A549 (cell line): ENCODE measurements around the gene BICRA. TPM values are rescaled to one million over a fixed set of nuclear protein-coding genes. Genes with fewer than 3 reads are reported as not detected.
A peak's percentile ranks its signal among the peaks of the same experiment; 100 is the strongest.
"Not testable (repeated sequence)": the region's sequence is repeated elsewhere in the genome, so short reads cannot be mapped to it uniquely, and the experiment has no call there.

Source experiments
- ATAC-seq, 2 experiments: fragments of 200-7000 bp in 1 of 2; fragments of >200 bp in 1 of 2; cut with Nextera tagmentation in 1 of 2; cut with Tn5 transposase in 1 of 2; 3 replicates each; pipeline versions ENCODE4 v1.8.0 to v1.9.1; 2018 to 2020; ENCODE audit warnings: mild to moderate bottlenecking in 1 of 2, moderate library complexity in 1 of 2
- CTCF ChIA-PET: fragments of 300-600 bp; sonication (Branson Sonifier 250); formaldehyde crosslinking; extraction: SDS; loops from one replicate; lab custom pipeline; 2021; ENCODE audit warnings: antibody characterized with exemption, inconsistent platforms; lab: Yijun Ruan, JAX
- POLR2A ChIA-PET: fragments of 350-600 bp; formaldehyde crosslinking; extraction: SDS; loops from one replicate; lab custom pipeline; 2021; ENCODE audit warnings: antibody characterized with exemption, inconsistent platforms; lab: Yijun Ruan, JAX
- DNase-seq, 2 experiments: peaks; one replicate each; pipeline versions ENCODE4 v3.0.0 to v3.0.0-alpha.2; 2011 to 2016; ENCODE audit warnings: low read depth in 1 of 2, low spot score in 1 of 2
- FAIRE-seq: peaks from 2 replicates; lab custom pipeline; 2011; peaks lifted over from hg19 to GRCh38; lab: Jason Lieb, UNC
- H3K27ac ChIP-seq, 2 experiments: fragments of >200 bp; sonication (Bioruptor Twin); formaldehyde crosslinking; 3 replicates each; pipeline ENCODE4 v1.5.1; 2016 to 2017
- H3K4me1 ChIP-seq: fragments of >200 bp; sonication (Bioruptor Twin); formaldehyde crosslinking; 3 replicates; pipeline ENCODE4 v1.6.1; 2016
- H3K4me2 ChIP-seq: fragments of >200 bp; sonication (Bioruptor Twin); formaldehyde crosslinking; 3 replicates; pipeline ENCODE4 v1.6.1; 2016
- H3K4me3 ChIP-seq: fragments of >200 bp; sonication (Bioruptor Twin); formaldehyde crosslinking; 3 replicates; pipeline ENCODE4 v1.5.1; 2016
- H3K9me3 ChIP-seq: fragments of >200 bp; sonication (Bioruptor Twin); formaldehyde crosslinking; 3 replicates; pipeline ENCODE4 v1.6.1; 2016
- BHLHE40 ChIP-seq: IDR thresholded peaks from 2 replicates; pipeline ENCODE4 v1.6.1; 2012; ENCODE audit warnings: low read depth, low read length, inconsistent platforms
- CBX2 ChIP-seq: fragments of 200-600 bp; sonication (generic); IDR thresholded peaks from 2 replicates; pipeline ENCODE4 v1.6.1; 2016; ENCODE audit warnings: low read depth, mild to moderate bottlenecking, borderline replicate concordance
- CBX8 ChIP-seq: fragments of 200-600 bp; sonication (generic); IDR thresholded peaks from 2 replicates; pipeline ENCODE4 v1.6.1; 2016
- CEBPB ChIP-seq, 2 experiments: fragments of >200 bp in 1 of 2; sonication (Bioruptor Twin) in 1 of 2; formaldehyde crosslinking in 1 of 2; IDR thresholded peaks; 2 replicates each; pipeline ENCODE4 v1.6.1; 2012 to 2016
- CHD2 ChIP-seq: fragments of 150-350 bp; IDR thresholded peaks from 2 replicates; pipeline ENCODE4 v1.6.1; 2014; ENCODE audit warnings: low read length; ENCODE audit not compliant: partially characterized antibody
- EHF ChIP-seq: fragments of 250-450 bp; sonication (Bioruptor Pico); IDR thresholded peaks from 2 replicates; pipeline ENCODE4 v1.5.0; 2020; ENCODE audit warnings: mild to moderate bottlenecking
- EP300 ChIP-seq, 2 experiments: fragments of >200 bp; sonication (Bioruptor Twin); formaldehyde crosslinking; IDR thresholded peaks; 2 replicates in 1 of 2; 3 replicates in 1 of 2; pipeline ENCODE4 v1.6.1; 2016 to 2017
- FOSL2 ChIP-seq, 2 experiments: fragments of 450-650 bp in 1 of 2; fragments of >200 bp in 1 of 2; sonication (Bioruptor Twin) in 1 of 2; formaldehyde crosslinking; IDR thresholded peaks; 2 replicates each; pipeline versions ENCODE4 v1.5.0 to v1.6.1; 2016 to 2020; ENCODE audit warnings: mild to moderate bottlenecking in 1 of 2, moderate library complexity in 1 of 2
- HEYL ChIP-seq: fragments of 250-450 bp; sonication (Bioruptor Pico); IDR thresholded peaks from 2 replicates; pipeline ENCODE4 v1.8.0; 2021; ENCODE audit warnings: mild to moderate bottlenecking, moderate library complexity
- JUN ChIP-seq, 2 experiments: fragments of >200 bp; sonication (Bioruptor Twin); formaldehyde crosslinking; IDR thresholded peaks; 2 replicates in 1 of 2; 3 replicates in 1 of 2; pipeline ENCODE4 v1.6.1; 2016 to 2017
- JUNB ChIP-seq: fragments of >200 bp; sonication (Bioruptor Twin); formaldehyde crosslinking; IDR thresholded peaks from 2 replicates; pipeline ENCODE4 v1.6.1; 2016
- KDM5A ChIP-seq: fragments of 200-600 bp; sonication (generic); IDR thresholded peaks from 2 replicates; pipeline ENCODE4 v1.6.1; 2016; ENCODE audit warnings: antibody characterized with exemption, mild to moderate bottlenecking
- MAFK ChIP-seq: fragments of 450-650 bp; IDR thresholded peaks from 2 replicates; pipeline ENCODE4 v1.6.1; 2014; ENCODE audit not compliant: partially characterized antibody
- MYC ChIP-seq: IDR thresholded peaks from 2 replicates; pipeline ENCODE4 v1.6.1; 2012; ENCODE audit warnings: mild to moderate bottlenecking, inconsistent platforms, low read length, improper control_type of control experiment, borderline replicate concordance
- NFE2L2 ChIP-seq: fragments of 150-350 bp; conservative IDR thresholded peaks from 2 replicates; pipeline ENCODE4 v1.6.1; 2014; ENCODE audit warnings: low read length
- PHF8 ChIP-seq: fragments of 200-600 bp; sonication (generic); IDR thresholded peaks from 2 replicates; pipeline ENCODE4 v1.6.1; 2016; ENCODE audit warnings: low read depth, mild to moderate bottlenecking, antibody characterized with exemption, moderate library complexity, borderline replicate concordance
- POLR2A ChIP-seq: IDR thresholded peaks from 2 replicates; pipeline ENCODE4 v1.6.1; 2012; ENCODE audit warnings: mild to moderate bottlenecking, low read length
- RARB ChIP-seq: fragments of 250-450 bp; sonication (Bioruptor Pico); IDR thresholded peaks from 2 replicates; pipeline ENCODE4 v1.8.0; 2021; ENCODE audit warnings: mild to moderate bottlenecking, moderate library complexity
- RFX5 ChIP-seq: fragments of 450-650 bp; IDR thresholded peaks from 2 replicates; pipeline ENCODE4 v1.7.1; 2014; ENCODE audit warnings: antibody characterized with exemption, mild to moderate bottlenecking, moderate library complexity
- ZNF302 ChIP-seq: fragments of 250-450 bp; sonication (Bioruptor Pico); IDR thresholded peaks from 2 replicates; pipeline ENCODE4 v1.9.0; 2021; ENCODE audit warnings: inconsistent platforms, mild to moderate bottlenecking, moderate library complexity
- ZSCAN20 ChIP-seq: fragments of 250-450 bp; sonication (Bioruptor Pico); IDR thresholded peaks from 2 replicates; pipeline ENCODE4 v1.8.0; 2022; ENCODE audit warnings: mild to moderate bottlenecking, moderate library complexity
- WGBS: methylation state at CpG from one replicate; pipeline ENCODE4 v1.1.6; 2017; ENCODE audit errors: missing lambda C conversion rate; 5-methylcytosine and 5-hydroxymethylcytosine counted together
- polyA plus RNA-seq, 4 experiments: library from polyadenylated mRNA; depleted of rRNA in 3 of 4; stranded (reverse); fragments of >200 nt; fragmentation: RNase III in 1 of 4; extraction: RNeasy Plus Mini Kit Qiagen cat#74134 plus additional on column Dnase treatment in 1 of 4; gene quantifications; 2 replicates in 3 of 4; 3 replicates in 1 of 4; pipeline ENCODE4 v1.2.3, GENCODE V29; 2011 to 2017
- TF ChIP-seq, protein P1 (sequence below): fragments of 250-450 bp; sonication (Bioruptor Pico); IDR thresholded peaks from 2 replicates; pipeline ENCODE4 v1.5.0; 2021; ENCODE audit warnings: mild to moderate bottlenecking, moderate library complexity, borderline replicate concordance
- TF ChIP-seq, protein P2 (sequence below): IDR thresholded peaks from 2 replicates; pipeline ENCODE4 v1.6.1; 2012
- TF ChIP-seq, protein P3 (sequence below): fragments of >200 bp; sonication (Bioruptor Twin); formaldehyde crosslinking; IDR thresholded peaks from 3 replicates; pipeline ENCODE4 v1.5.1; 2016
- TF ChIP-seq, protein P4 (sequence below): fragments of 450-650 bp; IDR thresholded peaks from 2 replicates; pipeline ENCODE4 v1.6.1; 2014; ENCODE audit warnings: antibody characterized with exemption
- TF ChIP-seq, protein P5 (sequence below): IDR thresholded peaks from 2 replicates; pipeline ENCODE4 v1.6.1; 2012; ENCODE audit warnings: low read depth, borderline replicate concordance
- TF ChIP-seq, protein P6 (sequence below): fragments of >200 bp; sonication (Bioruptor Twin); formaldehyde crosslinking; IDR thresholded peaks from 2 replicates; pipeline ENCODE4 v1.6.1; 2016

The BICRA gene
- polyA plus RNA-seq, 2 of the 4 experiments (the other 2 are of a cell fraction), result 0.83 to 12.4 TPM

DNA sequence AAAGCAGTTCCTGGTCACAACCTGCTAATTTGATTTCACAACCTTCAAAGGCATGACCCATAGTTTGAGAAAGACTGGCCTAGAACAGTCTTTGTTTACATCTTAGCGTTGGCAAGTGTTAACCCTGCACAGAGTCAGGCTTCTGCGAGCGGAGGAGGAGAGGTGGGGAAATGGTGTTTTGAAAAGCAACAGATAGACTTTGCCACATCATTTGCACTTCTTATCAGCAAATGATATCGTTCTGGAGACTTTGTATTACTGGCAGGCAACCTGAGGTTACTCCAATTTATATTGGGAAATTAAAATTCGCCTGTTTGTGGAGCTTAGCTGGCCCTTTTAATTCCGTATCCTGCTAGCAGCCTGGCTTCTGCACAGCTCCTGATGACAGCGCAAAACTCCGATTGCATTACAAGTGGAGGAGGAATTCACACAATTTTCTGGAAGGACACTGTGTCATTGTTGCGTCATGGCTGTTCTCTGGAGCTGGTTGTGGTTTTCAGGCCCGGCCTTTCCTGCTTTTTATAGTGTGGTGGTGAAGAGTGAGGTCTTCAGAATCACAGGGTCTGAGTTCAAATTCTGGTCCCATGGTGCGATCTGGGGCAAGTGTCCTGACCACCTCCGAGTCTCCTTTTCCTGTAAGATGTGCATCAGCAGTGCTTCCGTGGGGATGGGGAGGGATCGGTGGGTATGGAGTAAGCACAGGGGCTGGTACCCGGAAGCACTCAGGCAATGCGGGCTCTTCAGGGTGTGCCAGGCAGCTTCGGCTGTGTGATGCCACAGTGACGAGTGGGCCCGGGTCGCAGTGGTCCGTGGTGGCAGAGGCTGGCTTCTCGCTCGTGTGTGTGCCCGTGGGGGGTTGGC, 55.2 kb downstream of the BICRA start:
- CTCF ChIA-PET, result interaction anchor here (1.2 to 1.6 kb wide), 4 partner anchors 15 to 54 kb away, joined by 3 to 4 read pairs (median 4); no protein-coding TSS in a partner anchor
- peaks cover 72% of the 10 kb centered on the region for H3K4me1 ChIP-seq

DNA sequence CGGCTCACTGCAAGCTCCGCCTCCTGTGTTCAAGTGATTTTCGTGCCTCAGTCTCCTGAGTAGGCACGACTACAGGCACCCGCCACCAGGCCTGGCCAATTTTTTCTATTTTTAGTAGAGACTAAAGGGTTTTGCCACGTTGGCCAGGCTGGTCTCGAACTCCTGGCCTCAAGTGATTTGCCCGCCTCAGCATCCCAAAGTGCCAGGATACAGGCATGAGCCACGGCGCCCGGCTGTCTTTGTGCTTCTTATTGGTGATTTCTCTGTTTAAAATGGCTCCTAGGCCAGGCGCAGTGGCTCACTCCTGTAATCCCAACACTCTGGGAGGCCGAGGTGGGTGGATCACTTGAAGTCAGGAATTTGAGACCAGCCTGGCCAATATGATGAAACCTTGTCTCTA, 59.6 kb downstream of the BICRA start:
- not testable (repeated sequence) for H3K4me3 ChIP-seq, DNase-seq, ATAC-seq, H3K4me2 ChIP-seq, FAIRE-seq, H3K9me3 ChIP-seq
- H3K27ac ChIP-seq, result peak overlapping the region in 1 of 2 experiments; percentile 79; a peak in 1 of 6 replicates
- peaks cover 50% of the 10 kb centered on the region for H3K4me1 ChIP-seq
- 96% methylated on average over 13 of the region's 13 CpGs for WGBS
- ChIA-PET CTCF (interaction anchor here (0.7 to 1.5 kb wide), 6 partner anchors 28 to 320 kb away, joined by 3 to 4 read pairs (median 3); partner anchors contain the start of genes DHX34 and KPTN), POLR2A (interaction anchor here (0.7 kb wide), 1 partner anchor 28 kb away, joined by 6 read pairs; no protein-coding TSS in a partner anchor)

More for the DNA sequence above, 55.2 kb downstream of the BICRA start:
- ATAC-seq (peak; percentile 55 to 68), DNase-seq (peak; percentile 44 to 77), FAIRE-seq (peak; percentile 36)
- POLR2A ChIA-PET, result interaction anchor here (0.5 to 2.4 kb wide), 3 partner anchors 64 to 205 kb away, joined by 4 to 7 read pairs (median 5); partner anchors contain the start of gene KPTN
- 67% methylated on average over 19 of the region's 24 CpGs for WGBS
- Histone ChIP-seq H3K4me2 (peak overlapping the region; percentile 47), H3K9me3 (no peaks in the 10 kb centered on the region), H3K4me3 (no peak overlapping the region), H3K27ac (peak overlapping the region; percentile 79 to 80; a peak in 5 of 6 replicates)
- TF ChIP-seq JUN (IDR thresholded peaks at IDR 0.05) (peak in 1 of 2 experiments; percentile 15; a peak in 1 of 5 replicates), FOSL2 (IDR thresholded peaks at IDR 0.05) (no peak), FOSL2 (CRISPR knock-in tag; IDR thresholded peaks at IDR 0.05) (0 out of 2 replicates have a peak, but pooled peaks have one; percentile 17), CBX2 (no peak), CBX8 (no peak), HEYL (CRISPR knock-in tag) (no peak), CHD2 (no peak), RFX5 (peak; percentile 79), MAFK (peak; percentile 61), CEBPB (IDR thresholded peaks at IDR 0.05) (peak; percentile 51 to 80; a peak in 3 of 4 replicates), ZNF302 (no peak), POLR2A (no peak), ZSCAN20 (CRISPR knock-in tag) (no peak), RARB (CRISPR knock-in tag) (no peak), JUNB (no peak), PHF8 (no peak), EHF (CRISPR knock-in tag) (no peak), MYC (no peak), NFE2L2 (0 out of 2 replicates have a peak, but pooled peaks have one; percentile 14), BHLHE40 (no peak), KDM5A (no peak), EP300 (IDR thresholded peaks at IDR 0.05) (no peak)
- TF ChIP-seq, protein P1, sequence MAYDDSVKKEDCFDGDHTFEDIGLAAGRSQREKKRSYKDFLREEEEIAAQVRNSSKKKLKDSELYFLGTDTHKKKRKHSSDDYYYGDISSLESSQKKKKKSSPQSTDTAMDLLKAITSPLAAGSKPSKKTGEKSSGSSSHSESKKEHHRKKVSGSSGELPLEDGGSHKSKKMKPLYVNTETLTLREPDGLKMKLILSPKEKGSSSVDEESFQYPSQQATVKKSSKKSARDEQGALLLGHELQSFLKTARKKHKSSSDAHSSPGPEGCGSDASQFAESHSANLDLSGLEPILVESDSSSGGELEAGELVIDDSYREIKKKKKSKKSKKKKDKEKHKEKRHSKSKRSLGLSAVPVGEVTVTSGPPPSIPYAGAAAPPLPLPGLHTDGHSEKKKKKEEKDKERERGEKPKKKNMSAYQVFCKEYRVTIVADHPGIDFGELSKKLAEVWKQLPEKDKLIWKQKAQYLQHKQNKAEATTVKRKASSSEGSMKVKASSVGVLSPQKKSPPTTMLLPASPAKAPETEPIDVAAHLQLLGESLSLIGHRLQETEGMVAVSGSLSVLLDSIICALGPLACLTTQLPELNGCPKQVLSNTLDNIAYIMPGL (CRISPR knock-in tag), result no peak
- TF ChIP-seq, protein P2, sequence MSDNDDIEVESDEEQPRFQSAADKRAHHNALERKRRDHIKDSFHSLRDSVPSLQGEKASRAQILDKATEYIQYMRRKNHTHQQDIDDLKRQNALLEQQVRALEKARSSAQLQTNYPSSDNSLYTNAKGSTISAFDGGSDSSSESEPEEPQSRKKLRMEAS, result 0 out of 2 replicates have a peak, but pooled peaks have one; percentile 14
- TF ChIP-seq, protein P3, sequence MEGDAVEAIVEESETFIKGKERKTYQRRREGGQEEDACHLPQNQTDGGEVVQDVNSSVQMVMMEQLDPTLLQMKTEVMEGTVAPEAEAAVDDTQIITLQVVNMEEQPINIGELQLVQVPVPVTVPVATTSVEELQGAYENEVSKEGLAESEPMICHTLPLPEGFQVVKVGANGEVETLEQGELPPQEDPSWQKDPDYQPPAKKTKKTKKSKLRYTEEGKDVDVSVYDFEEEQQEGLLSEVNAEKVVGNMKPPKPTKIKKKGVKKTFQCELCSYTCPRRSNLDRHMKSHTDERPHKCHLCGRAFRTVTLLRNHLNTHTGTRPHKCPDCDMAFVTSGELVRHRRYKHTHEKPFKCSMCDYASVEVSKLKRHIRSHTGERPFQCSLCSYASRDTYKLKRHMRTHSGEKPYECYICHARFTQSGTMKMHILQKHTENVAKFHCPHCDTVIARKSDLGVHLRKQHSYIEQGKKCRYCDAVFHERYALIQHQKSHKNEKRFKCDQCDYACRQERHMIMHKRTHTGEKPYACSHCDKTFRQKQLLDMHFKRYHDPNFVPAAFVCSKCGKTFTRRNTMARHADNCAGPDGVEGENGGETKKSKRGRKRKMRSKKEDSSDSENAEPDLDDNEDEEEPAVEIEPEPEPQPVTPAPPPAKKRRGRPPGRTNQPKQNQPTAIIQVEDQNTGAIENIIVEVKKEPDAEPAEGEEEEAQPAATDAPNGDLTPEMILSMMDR, result no peak
- TF ChIP-seq, protein P4, sequence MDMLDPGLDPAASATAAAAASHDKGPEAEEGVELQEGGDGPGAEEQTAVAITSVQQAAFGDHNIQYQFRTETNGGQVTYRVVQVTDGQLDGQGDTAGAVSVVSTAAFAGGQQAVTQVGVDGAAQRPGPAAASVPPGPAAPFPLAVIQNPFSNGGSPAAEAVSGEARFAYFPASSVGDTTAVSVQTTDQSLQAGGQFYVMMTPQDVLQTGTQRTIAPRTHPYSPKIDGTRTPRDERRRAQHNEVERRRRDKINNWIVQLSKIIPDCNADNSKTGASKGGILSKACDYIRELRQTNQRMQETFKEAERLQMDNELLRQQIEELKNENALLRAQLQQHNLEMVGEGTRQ, result no peak
- TF ChIP-seq, protein P5, sequence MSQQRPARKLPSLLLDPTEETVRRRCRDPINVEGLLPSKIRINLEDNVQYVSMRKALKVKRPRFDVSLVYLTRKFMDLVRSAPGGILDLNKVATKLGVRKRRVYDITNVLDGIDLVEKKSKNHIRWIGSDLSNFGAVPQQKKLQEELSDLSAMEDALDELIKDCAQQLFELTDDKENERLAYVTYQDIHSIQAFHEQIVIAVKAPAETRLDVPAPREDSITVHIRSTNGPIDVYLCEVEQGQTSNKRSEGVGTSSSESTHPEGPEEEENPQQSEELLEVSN, result no peak
- TF ChIP-seq, protein P6, sequence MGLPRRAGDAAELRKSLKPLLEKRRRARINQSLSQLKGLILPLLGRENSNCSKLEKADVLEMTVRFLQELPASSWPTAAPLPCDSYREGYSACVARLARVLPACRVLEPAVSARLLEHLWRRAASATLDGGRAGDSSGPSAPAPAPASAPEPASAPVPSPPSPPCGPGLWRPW, result no peak
